Cardiac fibroblast (primary cell): ENCODE results near the gene FER1L5.
A peak's percentile ranks its signal among the peaks of the same experiment; 100 is the strongest.

Source experiments
- DNase-seq, 2 donors: peaks; one replicate each; pipeline versions ENCODE4 v3.0.0 to v3.0.0-alpha.2; 2010; ENCODE audit warnings: low read depth in 2 of 2
- H3K4me3 ChIP-seq, 2 donors: replicated peaks in 1 of 2; 1 replicate in 1 of 2; 2 replicates in 1 of 2; pipeline ENCODE4 v1.5.1; 2011; ENCODE audit warnings: low read depth in 2 of 2, low read length in 2 of 2, mild to moderate bottlenecking in 2 of 2, moderate library complexity in 1 of 2
- TF ChIP-seq, protein P1 (sequence below): IDR thresholded peaks from one replicate; pipeline ENCODE4 v1.5.1; 2011; ENCODE audit warnings: low read depth, mild to moderate bottlenecking, low read length, inconsistent platforms

FER1L5 gene

DNA sequence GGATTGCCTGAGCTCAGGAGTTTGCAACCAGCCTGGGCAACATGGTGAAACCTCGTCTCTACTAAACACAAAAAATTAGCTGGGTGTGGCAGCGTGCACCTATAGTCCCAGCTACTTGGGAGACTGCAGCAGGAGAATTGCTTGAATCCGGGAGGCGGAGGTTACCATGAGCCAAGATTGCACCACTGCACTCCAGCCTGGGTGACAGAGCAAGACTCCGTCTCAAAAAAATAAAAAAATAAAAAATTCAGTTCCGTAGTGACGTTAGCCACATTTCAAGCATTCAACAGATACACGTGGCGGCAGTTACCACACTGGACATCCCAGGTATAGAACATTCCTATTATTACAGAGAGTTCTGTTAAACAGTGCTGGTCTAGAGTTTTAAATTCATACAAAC lies 8.9 kb upstream of the FER1L5 start:
- no peak for DNase-seq
- TF ChIP-seq, protein P1, sequence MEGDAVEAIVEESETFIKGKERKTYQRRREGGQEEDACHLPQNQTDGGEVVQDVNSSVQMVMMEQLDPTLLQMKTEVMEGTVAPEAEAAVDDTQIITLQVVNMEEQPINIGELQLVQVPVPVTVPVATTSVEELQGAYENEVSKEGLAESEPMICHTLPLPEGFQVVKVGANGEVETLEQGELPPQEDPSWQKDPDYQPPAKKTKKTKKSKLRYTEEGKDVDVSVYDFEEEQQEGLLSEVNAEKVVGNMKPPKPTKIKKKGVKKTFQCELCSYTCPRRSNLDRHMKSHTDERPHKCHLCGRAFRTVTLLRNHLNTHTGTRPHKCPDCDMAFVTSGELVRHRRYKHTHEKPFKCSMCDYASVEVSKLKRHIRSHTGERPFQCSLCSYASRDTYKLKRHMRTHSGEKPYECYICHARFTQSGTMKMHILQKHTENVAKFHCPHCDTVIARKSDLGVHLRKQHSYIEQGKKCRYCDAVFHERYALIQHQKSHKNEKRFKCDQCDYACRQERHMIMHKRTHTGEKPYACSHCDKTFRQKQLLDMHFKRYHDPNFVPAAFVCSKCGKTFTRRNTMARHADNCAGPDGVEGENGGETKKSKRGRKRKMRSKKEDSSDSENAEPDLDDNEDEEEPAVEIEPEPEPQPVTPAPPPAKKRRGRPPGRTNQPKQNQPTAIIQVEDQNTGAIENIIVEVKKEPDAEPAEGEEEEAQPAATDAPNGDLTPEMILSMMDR, result no peak
- H3K4me3 ChIP-seq, result no peak overlapping the region

DNA sequence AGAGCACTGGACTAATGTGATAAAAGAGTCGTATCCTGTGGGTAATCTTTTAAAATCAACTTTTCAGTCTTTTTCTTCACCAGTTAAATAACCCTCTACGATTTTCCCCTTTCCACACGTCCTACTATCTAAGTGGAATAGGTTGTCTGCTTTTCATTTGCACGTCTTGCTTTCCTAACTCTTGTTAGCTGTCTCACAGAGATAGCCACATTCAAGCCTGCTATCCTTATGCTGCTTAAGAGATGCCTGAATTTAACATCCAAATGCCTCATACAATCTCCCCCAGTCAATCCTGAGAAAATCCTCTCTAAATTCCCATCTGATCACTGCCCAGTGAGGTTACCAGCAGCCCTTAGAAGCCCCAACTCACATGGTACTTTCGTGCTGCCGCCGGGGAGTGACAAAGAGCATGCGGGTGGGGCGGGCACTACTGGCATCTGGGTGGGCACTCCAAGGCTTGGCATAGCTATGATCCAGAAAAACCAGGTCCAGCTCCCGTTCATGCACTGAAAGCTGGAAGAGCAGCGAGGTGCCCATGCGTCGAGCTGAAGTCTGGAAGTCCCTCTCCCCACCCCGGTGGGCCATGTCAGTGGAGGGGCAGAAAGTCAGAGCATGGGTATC lies 5.9 kb upstream of the FER1L5 start:
- TF ChIP-seq, protein P1, result no peak
- peak overlapping the region; percentile 68 for H3K4me3 ChIP-seq
- DNase-seq, result no peak

DNA sequence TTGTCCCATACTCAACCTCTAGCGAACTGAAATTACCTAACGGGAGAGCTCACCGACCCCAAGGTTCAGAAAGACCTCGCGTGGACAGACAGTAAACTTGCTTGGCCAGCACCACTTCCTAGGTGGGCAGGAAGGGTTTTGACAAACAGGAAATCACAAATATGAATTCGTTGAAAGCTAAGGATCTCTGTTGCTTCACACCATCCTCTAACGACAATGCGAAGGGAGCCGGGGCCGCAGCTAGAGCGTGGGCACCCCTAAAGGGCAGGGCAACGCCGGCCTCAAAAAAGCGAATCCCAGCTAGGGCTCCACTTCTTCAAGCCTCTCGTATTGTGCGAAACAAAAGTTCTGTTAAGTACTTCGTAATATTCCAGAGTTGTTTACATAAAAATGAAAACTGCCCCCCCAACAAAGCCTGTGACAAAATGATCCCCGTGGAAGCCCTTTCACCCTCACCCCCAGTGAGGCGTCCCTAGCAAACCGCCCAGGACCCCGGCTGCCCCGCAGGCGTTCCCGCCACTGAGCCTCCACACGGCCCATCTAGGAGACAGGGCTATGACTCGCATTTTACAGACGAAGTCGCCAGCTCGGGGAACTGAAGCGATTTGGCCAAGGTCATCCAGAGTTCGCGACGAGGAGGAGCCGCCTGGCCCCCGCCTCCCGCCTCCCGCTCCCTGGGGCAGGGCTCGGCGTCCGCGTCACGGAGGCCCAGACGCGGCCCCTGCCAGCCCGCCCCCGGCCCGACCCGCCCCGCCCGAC lies 5.0 kb upstream of the FER1L5 start:
- H3K4me3 ChIP-seq, result peak overlapping the region; percentile 68
- peak; percentile 94 for DNase-seq
- TF ChIP-seq, protein P1, result no peak

DNA sequence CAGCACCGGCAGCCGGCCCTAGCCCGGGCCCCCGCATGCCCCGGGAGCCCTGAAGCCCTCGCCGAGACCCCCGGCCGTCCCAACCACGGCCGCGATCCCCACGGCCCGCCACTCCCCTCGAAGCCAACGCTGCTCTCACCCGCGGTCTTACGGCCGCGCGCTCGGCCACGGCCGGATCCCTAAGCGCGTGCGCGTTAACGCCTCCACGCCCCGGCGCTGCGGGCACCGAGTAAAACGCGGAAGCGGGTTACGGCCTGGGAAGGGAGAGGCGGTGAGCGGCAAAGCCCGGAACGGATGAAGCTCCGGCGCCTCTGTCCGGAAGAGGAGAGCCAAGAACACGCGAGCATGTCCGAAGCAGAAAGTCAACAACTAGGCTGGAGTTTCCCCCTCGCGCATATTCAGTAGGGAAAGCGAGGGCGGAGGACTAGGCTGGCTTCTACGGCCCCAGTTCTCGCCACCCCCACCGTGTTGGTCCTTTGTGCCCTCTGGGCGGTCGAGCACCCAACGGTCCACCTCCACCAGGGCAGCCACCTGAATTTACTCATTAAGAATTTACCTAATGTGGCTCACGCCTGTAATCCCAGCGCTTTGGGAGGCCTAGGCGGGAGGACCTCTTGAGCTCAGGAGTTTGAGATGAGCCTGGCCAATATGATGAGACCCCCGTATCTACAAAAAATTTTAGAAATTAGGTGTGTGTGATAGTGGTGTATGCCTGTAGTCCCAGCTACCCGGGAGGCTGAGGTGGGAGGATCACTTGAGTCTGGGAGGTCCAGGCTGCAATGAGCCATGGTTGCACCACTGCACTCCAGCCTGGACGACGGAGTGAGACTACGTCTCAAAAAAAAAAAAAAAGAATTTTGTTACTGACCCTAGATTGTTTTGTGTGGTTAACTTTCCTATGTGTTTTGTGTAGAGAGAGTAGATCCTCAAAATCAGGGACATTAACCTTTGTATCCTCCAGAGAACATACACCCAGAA lies 4.1 kb upstream of the FER1L5 start, which contains the start of gene KANSL3:
Gene KANSL3, minus strand, starts transcription at position 169 of the 978 bp plus-strand sequence. CDS start 1,177 bp downstream, outside the sequence.
- DNase-seq, result peak; percentile 96 to 97
- peak within 1 kb of the TSS; percentile 68 for H3K4me3 ChIP-seq
- TF ChIP-seq, protein P1, result no peak

DNA sequence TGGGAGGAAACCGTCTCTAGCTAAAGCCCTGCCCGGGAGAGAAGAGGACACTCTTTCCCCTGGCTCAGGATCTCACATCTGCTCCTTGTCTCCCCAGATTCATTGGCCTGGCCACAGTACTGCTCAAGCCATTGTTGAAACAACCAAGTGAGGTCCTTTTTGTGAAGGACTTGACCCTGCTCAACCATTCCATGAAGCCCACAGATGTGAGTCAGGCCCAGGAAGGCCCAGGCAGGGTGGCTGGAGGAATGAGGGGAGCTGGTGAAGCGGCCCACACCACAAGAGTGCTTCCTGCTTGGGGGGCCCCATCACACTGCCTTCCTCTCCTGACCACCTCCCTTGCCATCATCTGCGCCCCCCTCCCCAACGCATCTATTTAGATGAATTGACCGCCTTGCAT lies 5.1 kb downstream of the FER1L5 start:
- H3K4me3 ChIP-seq, result no peak overlapping the region
- TF ChIP-seq, protein P1, result no peak
- no peak for DNase-seq

DNA sequence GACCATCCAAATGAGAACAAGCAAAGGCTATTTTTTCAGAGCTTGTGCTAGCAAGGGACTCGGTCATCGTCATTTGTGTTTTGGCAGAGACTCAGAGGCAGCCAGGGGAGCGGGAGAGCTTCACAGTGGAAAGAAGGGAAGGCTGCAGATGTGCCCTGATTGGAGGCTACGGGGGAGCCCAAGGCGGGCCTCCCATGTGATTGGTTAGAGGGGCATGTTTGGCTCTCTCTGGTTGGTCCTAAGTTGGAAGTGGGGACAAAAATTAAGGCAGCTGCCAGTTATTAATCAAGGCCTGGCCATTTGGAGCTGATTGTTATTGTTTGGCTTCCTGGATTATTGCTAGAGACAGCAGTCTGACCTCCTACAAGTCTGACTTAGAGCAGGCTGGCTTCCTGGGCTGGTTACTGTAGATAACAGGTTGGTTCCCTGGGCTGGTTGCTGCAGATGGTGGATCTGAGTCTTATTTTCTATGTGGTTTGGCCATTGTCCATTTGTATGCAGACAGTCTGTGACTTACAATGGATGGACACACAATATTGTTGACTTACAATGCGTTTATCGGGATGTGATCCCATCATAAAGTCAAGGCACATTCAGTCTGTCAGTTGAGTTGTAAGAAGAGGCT lies 5.9 kb downstream of the FER1L5 start:
- no peak for DNase-seq
- TF ChIP-seq, protein P1, result no peak
- H3K4me3 ChIP-seq, result no peak overlapping the region
